Measurements from ENCODE around the gene UBD. TPM values are rescaled to one million over a fixed set of nuclear protein-coding genes. Genes with fewer than 3 reads are reported as not detected.
A peak's percentile ranks its signal among the peaks of the same experiment; 100 is the strongest.

UBD gene
- total and polyA plus RNA-seq, 2 of the 13 experiments (the other 11 are each of a cell fraction or from before 2014, with no cell fraction given): 13.9 to 172 TPM

DNA sequence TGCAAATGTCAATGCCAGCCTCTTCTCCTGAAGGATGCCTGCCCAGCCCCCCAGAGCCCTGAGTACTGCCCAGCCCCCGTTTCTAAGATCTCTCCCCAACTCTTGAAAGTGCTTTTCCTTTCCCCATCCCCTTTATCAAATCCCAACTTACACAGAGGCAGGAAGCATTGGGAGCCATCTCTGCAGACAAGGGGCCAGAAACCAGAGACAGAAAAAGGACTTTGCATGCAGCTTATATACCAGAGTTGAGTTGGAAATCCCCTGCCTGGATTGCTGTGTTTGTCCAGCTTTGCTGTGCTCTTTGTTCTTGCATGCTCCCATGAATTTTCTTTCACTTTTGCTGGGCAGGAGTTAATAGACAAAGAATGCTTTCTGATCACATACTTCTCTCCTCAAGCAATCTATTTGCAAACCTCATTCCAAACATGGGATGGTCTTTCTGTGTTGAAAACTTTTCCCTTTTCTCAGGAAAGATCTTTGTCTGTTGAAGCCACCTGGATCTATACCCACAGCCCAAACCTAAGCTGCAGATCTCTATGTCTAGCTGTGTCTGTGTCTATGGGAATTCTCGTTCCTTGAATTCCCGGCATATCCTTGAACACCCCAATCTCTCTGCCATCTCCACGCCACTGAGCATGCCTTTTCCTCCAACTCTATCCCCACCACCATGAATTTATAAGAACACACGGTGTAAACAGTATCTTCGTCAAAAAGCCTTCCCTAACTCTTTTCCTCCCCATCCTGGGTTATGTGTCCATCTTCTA, at the start of gene UBD (continued):
- TF ChIP-seq, protein P1, sequence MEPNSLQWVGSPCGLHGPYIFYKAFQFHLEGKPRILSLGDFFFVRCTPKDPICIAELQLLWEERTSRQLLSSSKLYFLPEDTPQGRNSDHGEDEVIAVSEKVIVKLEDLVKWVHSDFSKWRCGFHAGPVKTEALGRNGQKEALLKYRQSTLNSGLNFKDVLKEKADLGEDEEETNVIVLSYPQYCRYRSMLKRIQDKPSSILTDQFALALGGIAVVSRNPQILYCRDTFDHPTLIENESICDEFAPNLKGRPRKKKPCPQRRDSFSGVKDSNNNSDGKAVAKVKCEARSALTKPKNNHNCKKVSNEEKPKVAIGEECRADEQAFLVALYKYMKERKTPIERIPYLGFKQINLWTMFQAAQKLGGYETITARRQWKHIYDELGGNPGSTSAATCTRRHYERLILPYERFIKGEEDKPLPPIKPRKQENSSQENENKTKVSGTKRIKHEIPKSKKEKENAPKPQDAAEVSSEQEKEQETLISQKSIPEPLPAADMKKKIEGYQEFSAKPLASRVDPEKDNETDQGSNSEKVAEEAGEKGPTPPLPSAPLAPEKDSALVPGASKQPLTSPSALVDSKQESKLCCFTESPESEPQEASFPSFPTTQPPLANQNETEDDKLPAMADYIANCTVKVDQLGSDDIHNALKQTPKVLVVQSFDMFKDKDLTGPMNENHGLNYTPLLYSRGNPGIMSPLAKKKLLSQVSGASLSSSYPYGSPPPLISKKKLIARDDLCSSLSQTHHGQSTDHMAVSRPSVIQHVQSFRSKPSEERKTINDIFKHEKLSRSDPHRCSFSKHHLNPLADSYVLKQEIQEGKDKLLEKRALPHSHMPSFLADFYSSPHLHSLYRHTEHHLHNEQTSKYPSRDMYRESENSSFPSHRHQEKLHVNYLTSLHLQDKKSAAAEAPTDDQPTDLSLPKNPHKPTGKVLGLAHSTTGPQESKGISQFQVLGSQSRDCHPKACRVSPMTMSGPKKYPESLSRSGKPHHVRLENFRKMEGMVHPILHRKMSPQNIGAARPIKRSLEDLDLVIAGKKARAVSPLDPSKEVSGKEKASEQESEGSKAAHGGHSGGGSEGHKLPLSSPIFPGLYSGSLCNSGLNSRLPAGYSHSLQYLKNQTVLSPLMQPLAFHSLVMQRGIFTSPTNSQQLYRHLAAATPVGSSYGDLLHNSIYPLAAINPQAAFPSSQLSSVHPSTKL (CRISPR knock-in tag; IDR thresholded peaks at IDR 0.05): no peak
- TF ChIP-seq ZFP82 (CRISPR knock-in tag; IDR thresholded peaks at IDR 0.05; ENCODE audit: borderline replicate concordance) (no peak), RFXANK (CRISPR knock-in tag; IDR thresholded peaks at IDR 0.05) (no peak), NFKBIZ (CRISPR knock-in tag; IDR thresholded peaks at IDR 0.05) (0 out of 2 replicates have a peak, but pooled peaks have one; percentile 43), ZKSCAN8 (CRISPR knock-in tag; IDR thresholded peaks at IDR 0.05; ENCODE audit: borderline replicate concordance) (no peak), MIXL1 (CRISPR knock-in tag; IDR thresholded peaks at IDR 0.05) (no peak), MEF2D (CRISPR knock-in tag; IDR thresholded peaks at IDR 0.05) (no peak), SP2 (CRISPR knock-in tag; IDR thresholded peaks at IDR 0.05) (no peak), ELF4 (CRISPR knock-in tag; IDR thresholded peaks at IDR 0.05; ENCODE audit: borderline replicate concordance) (no peak), BRD4 (CRISPR knock-in tag; IDR thresholded peaks at IDR 0.05) (no peak), ZFP90 (CRISPR knock-in tag; IDR thresholded peaks at IDR 0.05; ENCODE audit: borderline replicate concordance) (no peak), U2AF2 (IDR thresholded peaks at IDR 0.05; ENCODE audit: low read depth, low read length) (no peak), RXRA (CRISPR knock-in tag; IDR thresholded peaks at IDR 0.05) (no peak), HES4 (CRISPR knock-in tag; IDR thresholded peaks at IDR 0.05; ENCODE audit: borderline replicate concordance) (no peak), NFE2L2 (IDR thresholded peaks at IDR 0.05; ENCODE audit: low read length) (no peak)
- TF ChIP-seq, protein P2, sequence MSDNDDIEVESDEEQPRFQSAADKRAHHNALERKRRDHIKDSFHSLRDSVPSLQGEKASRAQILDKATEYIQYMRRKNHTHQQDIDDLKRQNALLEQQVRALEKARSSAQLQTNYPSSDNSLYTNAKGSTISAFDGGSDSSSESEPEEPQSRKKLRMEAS (IDR thresholded peaks at IDR 0.05): no peak
- TF ChIP-seq, protein P3, sequence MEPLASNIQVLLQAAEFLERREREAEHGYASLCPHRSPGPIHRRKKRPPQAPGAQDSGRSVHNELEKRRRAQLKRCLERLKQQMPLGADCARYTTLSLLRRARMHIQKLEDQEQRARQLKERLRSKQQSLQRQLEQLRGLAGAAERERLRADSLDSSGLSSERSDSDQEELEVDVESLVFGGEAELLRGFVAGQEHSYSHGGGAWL (CRISPR knock-in tag; IDR thresholded peaks at IDR 0.05): no peak
- TF ChIP-seq, protein P4, sequence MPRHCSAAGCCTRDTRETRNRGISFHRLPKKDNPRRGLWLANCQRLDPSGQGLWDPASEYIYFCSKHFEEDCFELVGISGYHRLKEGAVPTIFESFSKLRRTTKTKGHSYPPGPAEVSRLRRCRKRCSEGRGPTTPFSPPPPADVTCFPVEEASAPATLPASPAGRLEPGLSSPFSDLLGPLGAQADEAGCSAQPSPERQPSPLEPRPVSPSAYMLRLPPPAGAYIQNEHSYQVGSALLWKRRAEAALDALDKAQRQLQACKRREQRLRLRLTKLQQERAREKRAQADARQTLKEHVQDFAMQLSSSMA (CRISPR knock-in tag; IDR thresholded peaks at IDR 0.05): no peak
- TF ChIP-seq, protein P5, sequence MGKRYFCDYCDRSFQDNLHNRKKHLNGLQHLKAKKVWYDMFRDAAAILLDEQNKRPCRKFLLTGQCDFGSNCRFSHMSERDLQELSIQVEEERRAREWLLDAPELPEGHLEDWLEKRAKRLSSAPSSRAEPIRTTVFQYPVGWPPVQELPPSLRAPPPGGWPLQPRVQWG (CRISPR knock-in tag; IDR thresholded peaks at IDR 0.05; ENCODE audit: borderline replicate concordance, low read depth): no peak
- TF ChIP-seq, protein P6, sequence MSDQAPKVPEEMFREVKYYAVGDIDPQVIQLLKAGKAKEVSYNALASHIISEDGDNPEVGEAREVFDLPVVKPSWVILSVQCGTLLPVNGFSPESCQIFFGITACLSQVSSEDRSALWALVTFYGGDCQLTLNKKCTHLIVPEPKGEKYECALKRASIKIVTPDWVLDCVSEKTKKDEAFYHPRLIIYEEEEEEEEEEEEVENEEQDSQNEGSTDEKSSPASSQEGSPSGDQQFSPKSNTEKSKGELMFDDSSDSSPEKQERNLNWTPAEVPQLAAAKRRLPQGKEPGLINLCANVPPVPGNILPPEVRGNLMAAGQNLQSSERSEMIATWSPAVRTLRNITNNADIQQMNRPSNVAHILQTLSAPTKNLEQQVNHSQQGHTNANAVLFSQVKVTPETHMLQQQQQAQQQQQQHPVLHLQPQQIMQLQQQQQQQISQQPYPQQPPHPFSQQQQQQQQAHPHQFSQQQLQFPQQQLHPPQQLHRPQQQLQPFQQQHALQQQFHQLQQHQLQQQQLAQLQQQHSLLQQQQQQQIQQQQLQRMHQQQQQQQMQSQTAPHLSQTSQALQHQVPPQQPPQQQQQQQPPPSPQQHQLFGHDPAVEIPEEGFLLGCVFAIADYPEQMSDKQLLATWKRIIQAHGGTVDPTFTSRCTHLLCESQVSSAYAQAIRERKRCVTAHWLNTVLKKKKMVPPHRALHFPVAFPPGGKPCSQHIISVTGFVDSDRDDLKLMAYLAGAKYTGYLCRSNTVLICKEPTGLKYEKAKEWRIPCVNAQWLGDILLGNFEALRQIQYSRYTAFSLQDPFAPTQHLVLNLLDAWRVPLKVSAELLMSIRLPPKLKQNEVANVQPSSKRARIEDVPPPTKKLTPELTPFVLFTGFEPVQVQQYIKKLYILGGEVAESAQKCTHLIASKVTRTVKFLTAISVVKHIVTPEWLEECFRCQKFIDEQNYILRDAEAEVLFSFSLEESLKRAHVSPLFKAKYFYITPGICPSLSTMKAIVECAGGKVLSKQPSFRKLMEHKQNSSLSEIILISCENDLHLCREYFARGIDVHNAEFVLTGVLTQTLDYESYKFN (CRISPR knock-in tag; conservative IDR thresholded peaks at IDR 0.05): peak; percentile 56; the same call in 1 of the 2 replicates
- TF ChIP-seq, protein P7, sequence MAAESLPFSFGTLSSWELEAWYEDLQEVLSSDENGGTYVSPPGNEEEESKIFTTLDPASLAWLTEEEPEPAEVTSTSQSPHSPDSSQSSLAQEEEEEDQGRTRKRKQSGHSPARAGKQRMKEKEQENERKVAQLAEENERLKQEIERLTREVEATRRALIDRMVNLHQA (CRISPR knock-in tag; IDR thresholded peaks at IDR 0.05): no peak

All from HepG2 (cell line).